22Rv1 (cell line): ENCODE data around the gene ALDH1A3.

ENCODE experiments used
- H3K27ac ChIP-seq: fragments of 450-650 bp; 2 replicates; pipeline ENCODE4 v1.5.1; 2017
- ZFX ChIP-seq: fragments of 450-650 bp; IDR thresholded peaks from 2 replicates; pipeline ENCODE4 v1.6.1; 2017; ENCODE audit warnings: antibody characterized with exemption, borderline replicate concordance
- TF ChIP-seq, protein P1 (sequence below): fragments of 450-650 bp; IDR thresholded peaks from 2 replicates; pipeline ENCODE4 v1.5.1; 2017; ENCODE audit warnings: mild to moderate bottlenecking

The ALDH1A3 gene

DNA sequence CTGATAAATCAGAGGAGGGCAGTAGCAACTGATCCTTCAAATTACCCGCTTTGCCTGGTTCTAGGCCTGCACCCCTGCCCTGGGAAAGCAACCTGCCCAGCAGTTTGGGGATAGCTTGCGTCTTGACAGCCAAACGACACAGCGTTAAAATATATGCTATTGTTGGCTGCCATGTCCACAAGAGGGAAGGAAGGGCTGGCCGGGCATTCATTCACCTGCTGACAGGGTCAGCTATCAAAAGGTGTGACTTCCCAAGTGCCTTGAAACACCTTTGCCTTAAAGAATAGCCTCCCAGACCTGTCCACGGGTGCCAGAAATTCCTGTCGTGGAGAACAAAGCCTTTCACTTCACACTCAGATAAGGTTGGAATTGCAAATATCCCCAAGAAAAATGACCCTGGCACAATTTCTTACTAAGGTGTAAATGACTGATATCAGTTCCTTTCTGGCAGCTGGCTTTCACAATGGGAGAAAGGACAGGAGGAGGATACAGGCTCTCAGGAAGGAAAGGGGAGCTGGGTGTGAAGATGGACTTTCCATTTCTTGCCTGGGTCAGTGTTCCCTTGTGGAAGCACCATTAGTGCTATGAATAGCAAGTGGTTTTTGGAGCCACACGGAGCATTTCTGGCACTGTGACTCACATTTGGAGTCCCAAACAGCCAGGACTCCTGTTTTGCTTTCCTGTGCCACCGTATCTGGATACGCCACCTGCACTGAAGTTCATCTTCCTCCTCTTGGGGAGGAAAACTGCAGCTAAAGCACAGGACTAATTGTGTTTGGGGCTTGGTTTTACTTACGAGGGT is 19.2 kb downstream of the ALDH1A3 start:
- no peak for TF ChIP-seq ZFX
- TF ChIP-seq, protein P1, sequence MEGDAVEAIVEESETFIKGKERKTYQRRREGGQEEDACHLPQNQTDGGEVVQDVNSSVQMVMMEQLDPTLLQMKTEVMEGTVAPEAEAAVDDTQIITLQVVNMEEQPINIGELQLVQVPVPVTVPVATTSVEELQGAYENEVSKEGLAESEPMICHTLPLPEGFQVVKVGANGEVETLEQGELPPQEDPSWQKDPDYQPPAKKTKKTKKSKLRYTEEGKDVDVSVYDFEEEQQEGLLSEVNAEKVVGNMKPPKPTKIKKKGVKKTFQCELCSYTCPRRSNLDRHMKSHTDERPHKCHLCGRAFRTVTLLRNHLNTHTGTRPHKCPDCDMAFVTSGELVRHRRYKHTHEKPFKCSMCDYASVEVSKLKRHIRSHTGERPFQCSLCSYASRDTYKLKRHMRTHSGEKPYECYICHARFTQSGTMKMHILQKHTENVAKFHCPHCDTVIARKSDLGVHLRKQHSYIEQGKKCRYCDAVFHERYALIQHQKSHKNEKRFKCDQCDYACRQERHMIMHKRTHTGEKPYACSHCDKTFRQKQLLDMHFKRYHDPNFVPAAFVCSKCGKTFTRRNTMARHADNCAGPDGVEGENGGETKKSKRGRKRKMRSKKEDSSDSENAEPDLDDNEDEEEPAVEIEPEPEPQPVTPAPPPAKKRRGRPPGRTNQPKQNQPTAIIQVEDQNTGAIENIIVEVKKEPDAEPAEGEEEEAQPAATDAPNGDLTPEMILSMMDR, result no peak
- H3K27ac ChIP-seq, result no peak overlapping the region

DNA sequence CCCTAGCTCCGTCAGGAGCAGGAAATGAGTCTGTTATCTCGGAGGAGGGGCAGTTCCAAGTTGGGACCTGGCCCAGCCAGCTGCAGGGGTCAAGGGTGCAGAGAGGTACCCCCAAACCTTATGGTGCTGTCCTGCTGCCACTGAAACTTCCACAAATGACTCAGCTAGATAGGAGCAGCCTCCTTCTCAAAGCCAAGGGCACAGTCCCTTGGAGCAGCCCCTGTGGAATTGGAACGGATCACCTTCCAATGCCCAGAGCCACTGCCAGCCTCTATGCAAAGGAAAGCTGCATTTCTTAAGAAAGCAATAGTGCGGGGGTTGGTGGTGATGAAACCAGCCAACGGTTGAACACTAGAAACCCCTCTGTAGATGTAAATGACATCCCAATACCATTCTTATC is 20.0 kb downstream of the ALDH1A3 start:
- no peak overlapping the region for H3K27ac ChIP-seq
- TF ChIP-seq ZFX, result no peak
- TF ChIP-seq, protein P1, result no peak

DNA sequence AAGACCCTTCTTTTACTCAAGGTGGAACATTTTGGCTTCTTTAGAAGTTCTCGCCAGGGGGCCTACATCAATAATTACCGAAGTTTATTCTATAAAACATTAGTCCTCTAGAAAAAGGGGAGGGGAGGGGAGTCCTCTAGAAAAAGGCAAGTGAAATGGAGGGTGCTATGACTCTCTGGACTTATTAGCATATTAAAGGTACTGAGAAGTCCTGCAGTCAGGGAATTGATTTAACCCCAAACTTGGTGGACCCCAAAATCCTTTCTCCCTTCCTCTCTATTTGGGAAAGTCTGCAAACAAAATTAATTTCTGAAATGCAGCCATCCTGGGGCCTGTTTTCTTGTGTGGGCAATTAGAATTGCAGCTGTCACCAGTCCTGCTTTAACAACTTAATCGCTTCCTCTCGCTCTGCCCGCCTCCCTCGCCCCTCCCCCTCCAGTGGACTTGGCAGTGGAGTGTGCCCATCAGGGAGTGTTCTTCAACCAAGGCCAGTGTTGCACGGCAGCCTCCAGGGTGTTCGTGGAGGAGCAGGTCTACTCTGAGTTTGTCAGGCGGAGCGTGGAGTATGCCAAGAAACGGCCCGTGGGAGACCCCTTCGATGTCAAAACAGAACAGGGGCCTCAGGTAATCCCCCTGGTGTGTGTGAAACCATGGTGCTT is 20.6 kb downstream of the ALDH1A3 start:
- TF ChIP-seq, protein P1, result no peak
- no peak for TF ChIP-seq ZFX
- H3K27ac ChIP-seq, result no peak overlapping the region

DNA sequence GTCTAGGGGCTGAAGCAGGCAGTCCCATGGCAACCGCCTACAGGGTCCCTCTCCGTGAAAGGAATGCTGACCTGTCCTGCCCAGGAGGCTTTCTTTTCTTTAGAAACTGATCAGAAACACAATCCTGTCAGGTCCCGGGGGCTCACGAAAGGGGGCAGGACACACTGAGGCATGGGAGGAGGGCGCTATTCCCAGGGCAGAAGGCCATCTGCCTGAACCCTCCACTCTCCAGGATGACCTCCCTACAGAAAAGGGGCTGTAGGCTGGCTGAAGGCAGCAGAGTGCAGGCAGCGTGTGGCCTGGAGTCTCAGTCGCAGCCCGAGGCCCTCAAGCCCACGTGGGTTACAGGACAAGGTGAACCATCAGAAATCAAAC is 21.2 kb downstream of the ALDH1A3 start:
- H3K27ac ChIP-seq, result no peak overlapping the region
- TF ChIP-seq, protein P1, result no peak
- no peak for TF ChIP-seq ZFX

DNA sequence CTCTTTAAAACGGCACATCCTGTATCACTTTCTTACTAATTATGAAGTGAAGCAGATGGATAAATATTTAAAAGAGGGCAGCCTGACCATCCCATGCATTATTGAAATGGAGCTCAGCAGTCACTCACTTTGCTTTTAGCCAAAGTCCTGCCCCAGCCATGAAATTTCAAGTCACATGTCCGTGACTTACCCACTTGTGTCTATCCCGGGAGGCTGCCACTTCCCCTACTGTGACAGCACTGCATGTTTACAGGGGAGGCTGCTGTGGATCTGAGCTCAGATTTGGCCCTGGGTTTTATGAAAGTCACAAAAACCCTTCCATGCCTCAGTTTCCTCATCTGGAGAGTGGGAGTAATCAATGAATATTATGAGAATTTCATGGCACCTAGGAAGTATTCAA is 21.7 kb downstream of the ALDH1A3 start:
- TF ChIP-seq, protein P1, result no peak
- no peak for TF ChIP-seq ZFX
- no peak overlapping the region for H3K27ac ChIP-seq

DNA sequence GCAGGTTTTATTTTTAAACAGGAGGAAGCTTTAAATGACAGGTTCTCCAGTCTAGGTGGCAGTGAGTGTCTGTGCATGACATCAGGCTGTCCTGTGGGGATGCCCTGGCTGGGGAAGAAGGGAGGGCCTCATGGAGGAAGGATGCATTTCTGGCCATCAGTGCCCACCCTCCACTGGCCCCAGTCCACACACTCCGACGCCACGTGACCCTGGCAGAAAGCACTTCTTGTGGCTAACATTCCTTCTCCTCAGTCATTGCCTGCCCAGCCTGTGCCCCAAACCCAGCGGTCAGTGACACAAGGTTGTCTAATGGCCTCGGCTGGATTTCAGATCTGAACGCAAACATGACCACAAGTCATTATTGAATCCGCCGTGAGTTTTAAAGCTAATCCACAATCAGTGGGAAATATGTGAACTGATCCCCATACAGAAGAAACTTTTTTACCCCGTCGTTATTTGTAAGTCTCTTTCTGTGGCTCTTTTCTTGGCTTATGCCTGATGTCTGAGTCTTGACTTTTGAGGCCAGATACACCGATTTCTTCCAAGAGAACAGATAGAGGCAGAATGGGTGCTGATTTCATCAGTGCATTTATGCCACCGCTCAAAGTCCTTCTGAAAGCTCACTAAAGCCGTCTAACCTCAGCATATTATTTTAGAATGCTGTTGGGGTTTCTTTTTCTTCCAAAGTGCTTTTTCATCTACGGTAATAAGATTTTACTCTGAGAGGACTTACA is 22.2 kb downstream of the ALDH1A3 start:
- TF ChIP-seq, protein P1, result no peak
- no peak for TF ChIP-seq ZFX
- H3K27ac ChIP-seq, result no peak overlapping the region
